ENCODE measurements around the gene TIAM2.

TIAM2 gene

DNA sequence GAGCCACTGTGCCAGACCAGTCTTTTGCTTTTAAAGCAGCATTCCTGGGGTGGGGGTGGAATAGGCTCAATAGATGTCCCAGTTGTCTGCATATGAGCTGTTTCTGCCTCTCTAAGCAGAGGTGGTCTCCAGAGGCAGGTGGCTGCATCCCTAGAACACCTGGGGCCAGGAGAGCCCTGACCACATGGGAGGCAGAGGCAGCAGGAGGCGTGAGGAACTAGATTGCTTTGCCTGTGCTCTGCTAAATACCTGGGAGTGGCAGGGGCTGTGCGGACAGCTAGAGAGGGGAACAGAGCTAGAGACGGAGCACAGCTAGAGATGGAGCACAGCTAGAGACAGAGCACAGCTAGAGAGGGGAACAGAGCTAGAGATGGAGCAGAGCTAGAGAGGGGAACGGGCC, 239.6 kb downstream of the TIAM2 start:
- no peak for DNase-seq (ENCODE audit: low spot score)

DNA sequence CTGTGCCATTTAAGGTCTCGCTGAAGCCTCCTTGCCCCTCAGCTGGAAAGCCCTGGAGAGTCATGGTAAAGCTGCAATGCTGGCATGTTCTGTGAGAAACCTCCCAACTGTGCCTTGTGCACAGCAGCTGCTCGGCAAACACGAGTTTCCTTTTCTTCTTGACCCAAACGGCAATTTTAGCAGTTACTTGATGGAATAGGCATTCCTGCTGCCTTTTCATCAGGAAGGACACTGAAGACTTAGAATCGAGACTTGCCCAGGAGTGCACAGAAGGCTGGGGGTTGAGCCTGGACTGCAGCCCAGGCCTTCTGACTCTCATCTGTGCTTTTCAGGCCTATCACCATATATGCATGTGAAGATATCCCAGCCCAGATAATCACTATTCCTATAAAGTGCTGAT, 240.0 kb downstream of the TIAM2 start:
- no peak for DNase-seq (ENCODE audit: low spot score)

DNA sequence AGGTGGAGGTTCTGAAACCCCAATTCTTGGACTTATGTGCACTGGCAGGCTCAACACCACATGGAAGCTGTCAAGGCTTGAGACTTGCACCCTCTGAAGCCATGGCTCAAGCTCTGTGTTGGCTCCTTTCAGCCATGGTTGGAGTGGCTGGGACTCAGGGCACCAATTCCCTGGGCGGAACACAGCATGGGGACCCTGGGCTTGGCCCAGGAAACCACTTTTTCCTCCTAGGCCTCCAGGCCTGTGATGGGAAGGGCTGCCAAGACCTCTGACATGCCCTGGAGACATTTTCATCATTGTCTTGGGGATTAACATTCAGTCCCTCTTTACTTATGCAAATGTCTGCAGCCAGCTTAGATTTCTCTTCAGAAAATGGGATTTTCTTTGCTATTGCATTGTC, 242.5 kb downstream of the TIAM2 start:
- DNase-seq (ENCODE audit: low spot score), result no peak

DNA sequence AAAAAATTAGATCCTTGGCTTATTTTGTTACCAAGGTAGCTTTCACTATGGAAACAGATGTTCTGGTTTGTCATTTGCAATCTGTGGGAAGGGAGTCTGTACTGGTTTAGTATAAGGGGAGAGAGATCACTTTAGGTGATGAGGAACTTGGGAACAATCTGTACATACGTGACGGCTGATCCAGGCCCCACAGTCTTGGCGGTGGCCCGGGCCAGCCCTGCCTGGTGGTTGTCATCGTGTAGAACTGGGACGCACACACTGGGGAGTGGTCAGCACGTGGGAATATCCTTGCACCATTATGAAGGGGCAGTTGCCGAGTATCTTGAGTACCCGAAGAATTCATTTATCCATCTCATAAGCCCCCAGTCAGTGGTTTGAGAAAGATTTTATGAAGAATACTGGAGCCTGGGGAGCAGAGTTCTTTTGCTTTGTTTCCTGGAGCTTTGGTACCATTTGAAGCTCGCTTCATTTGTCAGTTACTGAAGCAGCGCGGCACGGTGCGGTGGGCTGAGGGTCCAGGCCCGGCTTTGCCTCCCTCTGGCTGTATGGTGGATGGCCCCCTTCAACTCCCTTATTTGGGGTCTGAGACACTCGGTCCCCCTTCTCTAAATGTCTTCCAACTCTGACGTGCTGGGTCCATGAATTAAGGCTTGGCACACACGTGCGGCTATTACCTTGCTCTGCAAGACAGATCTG, 245.9 kb downstream of the TIAM2 start:
- no peak for DNase-seq (ENCODE audit: low spot score)

DNA sequence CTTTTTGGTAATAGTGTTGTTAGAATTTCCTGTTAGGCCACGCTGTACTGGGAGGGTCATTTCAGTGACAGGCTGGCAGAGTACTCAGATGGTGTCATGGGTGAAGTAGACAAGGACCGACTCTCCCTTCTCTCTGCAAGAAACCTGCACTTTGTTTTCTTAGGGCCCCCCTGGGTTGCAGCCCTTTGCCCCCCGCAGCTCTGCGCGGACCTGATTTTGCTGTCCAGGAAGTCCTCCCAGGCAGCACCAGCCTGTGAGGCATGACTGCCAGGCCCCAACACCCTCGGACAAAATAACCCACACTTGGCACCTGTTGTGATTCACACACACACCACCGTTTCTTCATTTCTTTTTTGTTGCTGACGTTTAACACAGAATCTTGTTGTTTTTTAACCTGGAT, 246.9 kb downstream of the TIAM2 start:
- DNase-seq (ENCODE audit: low spot score), result no peak

DNA sequence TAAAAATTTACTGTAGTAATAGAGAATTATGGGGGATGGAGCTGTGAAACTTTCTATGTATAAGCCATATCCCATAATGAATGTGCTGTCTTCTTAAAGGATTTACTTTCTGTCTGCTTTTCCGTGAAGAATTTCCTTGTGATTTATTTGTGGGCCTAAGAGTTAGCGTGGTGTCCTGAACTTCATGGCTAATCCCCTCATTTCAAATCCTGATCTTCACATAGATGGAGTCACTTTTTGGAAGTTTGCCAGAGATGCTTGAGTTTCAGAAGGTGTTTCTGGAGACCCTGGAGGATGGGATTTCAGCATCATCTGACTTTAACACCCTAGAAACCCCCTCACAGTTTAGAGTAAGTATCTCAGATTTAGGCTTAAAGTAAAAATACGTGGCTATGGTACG, 249.3 kb downstream of the TIAM2 start:
- DNase-seq (ENCODE audit: low spot score), result no peak

DNA sequence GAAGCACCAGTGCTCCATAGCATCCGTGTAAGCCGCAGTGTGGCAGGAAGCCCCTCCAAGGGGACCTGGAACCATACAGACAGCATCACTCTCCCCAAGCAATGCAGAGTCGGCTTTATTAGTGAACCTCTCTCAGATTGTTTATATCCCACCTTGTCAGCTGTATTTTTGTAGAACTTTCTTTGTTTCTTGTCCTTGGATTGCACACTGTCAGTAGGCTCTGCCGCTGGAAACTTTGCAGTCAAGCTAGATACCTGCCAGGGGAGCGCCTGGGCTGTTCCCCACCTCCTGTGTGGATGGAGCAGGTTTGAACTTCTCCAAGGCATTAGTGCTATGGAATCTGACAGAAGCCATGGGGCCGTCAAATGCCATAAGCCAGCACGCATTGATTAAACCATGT, 250.1 kb downstream of the TIAM2 start:
- no peak for DNase-seq (ENCODE audit: low spot score)

DNA sequence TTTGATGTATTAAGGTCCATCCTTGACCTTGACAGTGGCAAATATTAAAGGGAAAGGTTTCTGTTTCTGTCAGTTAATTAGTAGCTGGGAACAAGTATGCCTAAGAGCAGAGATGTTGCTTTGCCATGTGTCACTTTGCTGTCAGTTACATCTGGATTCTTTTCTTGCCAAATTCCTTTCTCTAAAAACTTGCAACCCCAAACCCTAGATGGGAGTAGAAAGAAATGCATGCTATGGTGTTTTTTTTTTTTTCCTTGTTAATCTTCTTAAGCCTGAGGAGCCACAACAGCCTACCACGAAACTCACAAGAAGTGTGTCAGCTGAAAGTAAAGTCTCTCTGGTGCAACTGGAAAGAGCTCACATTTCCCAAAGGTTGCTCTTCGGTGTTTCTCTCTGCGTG, 250.7 kb downstream of the TIAM2 start:
- DNase-seq (ENCODE audit: low spot score), result no peak

DNA sequence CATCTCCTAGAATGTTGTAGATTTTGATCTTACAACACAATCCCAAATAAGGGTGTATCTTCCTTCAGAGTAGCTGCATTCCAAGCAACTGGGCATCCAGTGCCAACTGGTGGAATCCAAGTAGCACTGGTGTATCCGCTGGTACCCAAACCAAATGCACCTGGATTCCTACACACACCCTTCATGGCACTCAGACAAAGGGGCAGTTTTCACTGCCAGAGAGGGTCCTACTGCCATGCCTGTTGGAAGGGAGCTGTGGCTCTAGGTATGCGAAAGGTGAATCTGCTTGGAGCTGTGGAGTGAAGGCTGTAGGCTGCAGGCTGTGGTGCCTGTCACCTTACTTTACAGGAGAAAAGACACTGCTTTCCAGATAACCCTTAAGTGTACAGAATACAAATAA, 251.7 kb downstream of the TIAM2 start:
- no peak for DNase-seq (ENCODE audit: low spot score)

DNA sequence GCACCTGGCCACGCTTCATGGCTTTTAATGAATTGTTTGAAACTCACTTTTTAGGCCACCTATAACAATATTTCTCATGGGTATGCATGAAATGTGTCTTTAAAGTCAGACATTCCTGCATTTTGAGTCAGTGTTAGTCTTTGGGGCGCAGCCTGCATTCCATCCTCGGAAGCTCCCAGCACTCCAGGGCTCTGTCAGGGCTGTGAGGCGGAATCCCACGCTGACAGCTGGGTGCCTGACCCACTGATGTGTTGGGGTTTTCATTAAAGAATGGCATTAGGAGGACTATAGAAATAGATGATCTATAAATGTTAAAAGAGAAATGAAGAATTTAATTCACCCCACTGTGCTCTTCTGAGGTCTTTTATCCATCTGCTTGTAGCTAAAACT, 252.5 kb downstream of the TIAM2 start:
- no peak for DNase-seq (ENCODE audit: low spot score)

DNA sequence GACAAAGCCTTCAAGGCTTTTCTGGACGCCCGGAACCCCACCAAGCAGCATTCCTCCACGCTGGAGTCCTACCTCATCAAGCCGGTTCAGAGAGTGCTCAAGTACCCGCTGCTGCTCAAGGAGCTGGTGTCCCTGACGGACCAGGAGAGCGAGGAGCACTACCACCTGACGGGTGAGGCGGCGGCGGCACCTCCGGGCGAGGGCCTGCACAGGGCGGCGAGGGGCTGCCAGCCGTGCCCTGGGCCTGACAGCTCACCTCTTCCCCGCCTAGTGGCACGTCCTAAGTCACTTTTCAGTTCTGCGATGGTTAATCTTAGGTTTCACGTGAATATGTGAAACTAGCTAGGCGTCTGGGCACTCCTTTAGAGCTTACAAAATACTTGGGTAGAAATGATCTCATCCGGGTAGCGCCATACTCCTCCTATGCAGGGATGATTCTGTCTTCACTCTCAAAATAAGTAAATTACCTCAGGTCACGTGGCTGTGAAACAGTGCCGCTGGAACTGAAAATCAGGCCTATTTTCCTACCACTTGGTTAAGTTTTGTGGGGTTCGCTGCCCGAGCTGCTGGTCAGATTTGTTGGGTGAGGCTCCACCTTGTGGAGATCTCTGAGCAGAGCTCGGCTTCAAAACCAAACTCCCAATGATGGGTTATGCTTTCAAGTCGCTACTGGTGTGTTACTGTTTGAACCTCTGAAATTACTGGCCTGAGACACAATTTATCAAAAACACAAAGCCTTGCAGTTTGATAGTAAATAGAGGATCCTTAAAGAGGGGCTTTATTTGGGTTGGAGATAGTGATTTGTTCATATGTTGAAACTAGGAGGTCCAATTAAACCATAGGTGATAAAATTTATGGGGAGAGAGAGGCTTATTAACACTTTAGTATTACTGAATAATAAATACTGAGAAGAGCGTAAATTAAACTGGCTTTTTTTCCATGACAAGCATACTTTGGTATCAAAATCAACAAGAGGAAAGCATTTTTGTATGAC, 253.2 kb downstream of the TIAM2 start:
- DNase-seq (ENCODE audit: low spot score), result peak; percentile 58

DNA sequence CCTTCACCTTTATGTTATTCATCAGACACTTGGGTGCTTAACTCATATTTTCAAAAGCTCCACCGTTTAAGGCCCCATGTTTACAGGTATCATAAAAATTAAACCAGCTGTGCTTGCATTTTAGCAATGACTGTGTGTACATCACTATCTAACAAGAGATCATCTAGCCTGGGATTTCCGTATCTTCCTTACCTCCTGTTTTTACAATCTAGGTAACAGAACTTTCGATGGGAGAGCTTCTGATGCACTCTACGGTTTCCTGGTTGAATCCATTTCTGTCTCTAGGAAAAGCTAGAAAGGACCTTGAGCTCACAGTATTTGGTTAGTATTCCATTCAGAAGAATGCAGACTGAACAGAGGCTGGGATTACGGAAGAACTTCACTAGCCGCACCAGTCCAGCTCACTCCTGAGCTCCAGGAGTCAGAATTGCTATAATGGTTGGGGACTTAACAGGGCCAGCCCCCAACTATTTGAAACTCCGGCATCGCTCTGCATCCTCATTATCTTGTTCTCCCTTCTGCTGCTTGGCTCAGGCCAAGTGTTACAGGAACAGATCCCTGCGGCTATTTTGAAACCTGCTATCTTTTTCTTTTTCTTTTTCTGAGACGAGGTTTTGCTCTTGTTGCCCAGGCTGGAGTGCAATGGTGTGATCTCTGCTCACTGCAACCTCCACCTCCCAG, 255.7 kb downstream of the TIAM2 start:
- no peak for DNase-seq (ENCODE audit: low spot score)

DNA sequence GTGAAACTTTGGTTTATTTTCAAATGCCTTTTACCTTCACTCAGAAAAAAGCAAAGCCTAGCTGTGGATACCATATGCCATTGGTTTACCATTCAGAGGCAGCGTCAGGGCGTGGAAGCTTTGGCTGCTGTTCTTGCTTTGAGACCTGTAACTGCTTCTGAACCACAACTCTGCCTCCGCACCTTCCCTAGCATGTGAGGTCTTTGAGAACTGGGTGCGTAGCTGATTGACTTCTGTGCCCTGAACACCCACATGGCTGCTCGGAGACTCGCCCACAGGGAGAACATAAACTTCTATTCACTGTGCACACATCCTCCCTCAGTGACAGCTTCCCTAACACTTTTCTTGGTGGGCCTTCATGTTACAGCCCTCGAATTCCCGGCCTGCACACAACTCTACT, 257.5 kb downstream of the TIAM2 start:
- DNase-seq (ENCODE audit: low spot score), result no peak

DNA sequence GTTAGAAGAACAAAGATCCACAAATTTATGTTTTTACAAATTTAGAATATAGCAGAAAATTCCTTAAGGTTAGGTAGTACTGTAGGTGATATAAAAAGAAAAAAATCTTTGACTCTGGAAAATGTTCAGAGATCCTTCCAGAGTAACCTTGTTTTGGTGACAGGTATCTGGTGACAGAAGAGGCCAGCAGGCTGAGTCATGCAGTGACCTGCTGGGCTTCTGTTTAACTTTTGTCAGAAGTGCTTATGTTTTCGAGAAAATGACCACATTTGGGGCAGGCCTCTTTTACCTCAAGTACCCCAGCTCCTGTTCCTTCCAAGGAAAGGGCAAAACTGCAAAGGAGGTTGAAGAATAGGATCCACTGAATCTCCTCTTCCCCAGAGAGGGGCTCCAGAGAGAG, 258.2 kb downstream of the TIAM2 start:
- no peak for DNase-seq (ENCODE audit: low spot score)

DNA sequence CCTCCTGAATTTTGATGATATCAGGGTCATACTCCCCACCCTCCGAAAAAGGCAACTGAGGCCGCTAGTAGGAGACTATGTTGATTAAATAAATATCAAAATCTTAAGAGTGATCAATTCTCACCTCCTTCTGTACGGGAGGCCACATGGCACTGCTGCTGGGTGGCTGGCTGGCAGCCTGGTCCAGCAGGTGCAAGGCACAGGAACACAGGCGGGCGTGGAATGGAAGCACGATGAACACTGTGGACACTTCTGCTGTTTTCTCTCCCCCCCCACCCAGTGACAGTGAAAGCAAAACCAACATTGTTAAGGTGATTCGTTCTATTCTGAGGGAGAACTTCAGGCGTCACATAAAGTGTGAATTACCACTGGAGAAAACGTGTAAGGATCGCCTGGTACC, 259.0 kb downstream of the TIAM2 start:
- no peak for DNase-seq (ENCODE audit: low spot score)

DNA sequence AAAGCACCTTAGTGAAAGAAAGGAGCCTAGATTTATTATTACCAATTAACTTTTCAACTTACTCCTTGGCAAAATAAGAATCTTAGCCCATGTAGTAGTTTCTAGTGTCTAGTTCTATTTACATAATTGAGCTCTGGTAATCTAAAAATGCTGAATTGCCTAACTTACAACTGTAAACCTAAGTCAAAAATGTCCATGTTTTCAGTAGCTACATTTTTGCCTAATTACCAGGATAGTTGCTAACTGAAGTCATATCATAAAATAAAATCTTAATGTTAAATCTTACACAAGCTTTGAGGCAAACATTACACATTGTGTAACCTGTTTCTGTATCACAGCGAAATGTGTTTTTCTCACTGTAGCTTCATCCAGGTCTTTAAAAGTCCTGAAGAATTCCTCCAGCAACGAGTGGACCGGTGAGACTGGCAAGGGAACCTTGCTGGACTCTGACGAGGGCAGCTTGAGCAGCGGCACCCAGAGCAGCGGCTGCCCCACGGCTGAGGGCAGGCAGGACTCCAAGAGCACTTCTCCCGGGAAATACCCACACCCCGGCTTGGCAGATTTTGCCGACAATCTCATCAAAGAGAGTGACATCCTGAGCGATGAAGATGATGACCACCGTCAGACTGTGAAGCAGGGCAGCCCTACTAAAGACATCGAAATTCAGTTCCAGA, 261.1 kb downstream of the TIAM2 start:
- no peak for DNase-seq (ENCODE audit: low spot score)

DNA sequence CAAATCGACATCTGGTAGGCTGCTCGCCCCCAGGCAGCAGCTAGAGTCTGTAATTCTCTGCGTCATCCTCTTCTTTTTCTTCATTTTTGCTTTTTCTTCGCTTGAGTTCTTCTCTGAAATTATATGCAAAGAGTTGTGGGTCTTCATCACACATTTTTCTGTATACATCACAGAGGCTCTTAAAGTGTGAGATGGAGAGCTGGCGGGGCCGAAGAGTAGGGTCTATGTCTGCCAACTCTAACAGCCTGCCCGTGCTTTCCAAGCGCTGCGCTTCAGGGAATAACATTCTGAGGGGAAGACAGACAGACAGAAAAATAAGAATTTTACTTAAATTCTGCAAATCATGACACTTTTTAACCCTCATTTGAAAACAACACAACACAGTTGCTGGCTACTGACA, 262.7 kb downstream of the TIAM2 start:
- DNase-seq (ENCODE audit: low spot score), result no peak

DNA sequence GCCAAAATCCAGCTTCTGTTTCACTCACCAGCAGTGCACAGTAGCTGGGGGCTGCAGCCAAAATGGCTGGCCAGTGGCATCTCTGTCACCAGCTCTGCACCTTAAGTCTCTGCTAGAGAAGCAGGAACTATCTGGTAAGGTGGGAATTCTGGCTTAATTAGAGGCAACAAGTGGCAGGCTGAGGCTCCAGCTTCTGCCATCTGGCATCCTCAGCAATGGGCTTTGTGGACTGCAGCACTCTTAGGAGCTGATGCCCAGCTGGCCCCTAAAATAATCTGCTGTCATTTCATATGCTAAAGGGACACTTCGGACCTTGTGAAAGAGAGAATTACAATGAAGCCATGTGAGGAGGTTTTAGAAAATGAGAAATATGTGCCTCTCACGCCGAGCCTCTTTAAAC, 264.1 kb downstream of the TIAM2 start:
- no peak for DNase-seq (ENCODE audit: low spot score)

DNA sequence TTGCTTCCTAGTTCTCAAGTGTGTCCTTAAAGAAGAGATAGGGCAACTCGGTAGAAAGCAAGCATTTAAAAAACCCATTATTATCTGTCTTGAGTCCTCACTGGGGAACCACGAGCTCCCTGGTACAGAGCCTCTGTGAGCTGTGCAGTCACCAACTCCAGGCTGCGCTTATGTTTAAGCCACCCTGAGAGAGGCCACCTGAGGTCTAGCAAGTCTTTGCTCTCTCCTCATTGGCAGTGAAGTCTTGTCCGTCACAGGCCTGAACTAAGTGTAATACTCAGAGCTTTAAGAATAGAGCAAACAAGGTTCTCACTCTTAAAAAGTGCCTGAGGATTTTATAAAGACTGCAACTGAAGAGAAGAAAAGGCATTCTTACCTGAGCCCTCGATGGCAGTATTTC, 264.8 kb downstream of the TIAM2 start:
- DNase-seq (ENCODE audit: low spot score), result no peak

DNA sequence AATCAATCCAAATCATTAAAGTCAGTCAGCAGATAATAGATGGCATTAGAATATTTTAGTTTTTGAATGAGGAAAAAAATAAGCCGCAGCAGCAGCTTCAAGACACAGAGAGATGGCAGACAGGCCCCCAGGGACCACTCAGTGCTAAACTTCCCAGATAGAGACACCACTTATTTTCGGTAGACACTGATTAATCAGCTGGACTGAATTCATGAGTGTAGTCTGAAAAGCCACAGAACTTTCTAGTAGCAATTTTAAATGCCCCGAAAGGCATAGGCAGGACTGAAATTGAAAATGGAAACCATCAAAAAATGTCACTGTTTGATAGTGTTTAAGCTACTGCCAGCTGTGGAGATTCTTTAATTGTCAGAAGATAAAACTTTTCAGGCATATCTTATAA, 265.6 kb downstream of the TIAM2 start:
- no peak for DNase-seq (ENCODE audit: low spot score)

DNA sequence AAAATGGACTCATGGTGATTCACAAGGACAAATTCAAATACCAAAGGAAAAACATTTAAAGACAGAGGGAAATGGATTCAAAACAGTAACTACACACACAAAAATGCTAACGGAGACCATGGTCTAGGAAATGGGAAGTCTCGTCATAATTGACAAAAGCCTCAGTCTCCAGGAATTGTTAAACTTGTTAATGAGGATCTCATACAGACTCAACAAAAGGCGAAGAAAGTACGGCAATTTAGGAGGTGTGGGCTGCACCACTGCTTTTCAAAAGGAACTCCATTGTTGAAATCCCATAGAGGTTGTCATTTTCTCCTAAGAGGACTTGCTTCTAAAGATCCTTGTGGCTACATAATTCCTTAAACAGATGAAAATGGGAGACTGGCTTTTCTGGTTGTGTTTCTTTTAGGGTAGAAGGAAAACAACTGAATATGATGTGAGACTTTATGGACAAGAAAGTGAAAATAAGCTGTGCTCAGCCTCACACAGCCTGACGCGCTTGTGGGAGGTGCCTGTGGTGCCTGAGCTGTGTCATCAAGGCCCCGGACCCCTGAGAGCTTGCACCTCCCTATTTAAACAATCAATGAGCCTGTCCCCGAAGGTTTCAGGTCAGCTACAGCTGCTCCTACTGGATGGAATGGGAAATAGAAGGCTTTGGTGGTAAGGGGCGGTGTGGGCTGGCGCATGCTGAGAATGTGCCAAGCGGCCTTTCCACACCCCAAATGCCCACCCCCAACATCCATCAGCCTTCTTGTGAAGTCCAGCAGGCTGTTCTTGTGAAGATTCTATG, 266.2 kb downstream of the TIAM2 start:
- no peak for DNase-seq (ENCODE audit: low spot score)

DNA sequence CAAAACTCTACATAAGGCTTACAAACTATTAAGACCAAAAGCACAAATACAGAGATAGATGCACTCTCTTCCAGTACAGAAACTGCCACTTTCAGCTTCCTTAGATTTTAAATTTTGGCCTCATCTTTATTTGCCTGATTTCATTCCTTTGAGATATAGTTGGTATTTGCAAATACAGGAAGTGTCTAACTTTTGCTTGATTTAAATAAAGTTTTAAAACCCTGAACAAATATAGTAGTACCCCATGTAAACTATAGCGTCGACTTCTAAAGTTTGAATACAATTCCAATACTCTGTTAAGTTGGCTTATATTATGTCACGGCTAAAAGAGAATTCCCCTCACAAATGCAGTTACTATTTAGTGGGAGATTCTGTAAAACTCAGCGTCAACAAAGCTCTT, 267.5 kb downstream of the TIAM2 start:
- no peak for DNase-seq (ENCODE audit: low spot score)

Data from NAMALWA (cell line).